Ishikawa (cell line): ENCODE data around the gene RRP15.

ENCODE experiments used
- CEBPB ChIP-seq: IDR thresholded peaks from 2 replicates; pipeline ENCODE4 v1.6.1; 2012
- EGR1 ChIP-seq: IDR thresholded peaks from 2 replicates; pipeline ENCODE4 v1.6.1; 2012
- EP300 ChIP-seq: IDR thresholded peaks from 2 replicates; pipeline ENCODE4 v1.6.1; 2012; ENCODE audit warnings: borderline replicate concordance
- FOXM1 ChIP-seq: IDR thresholded peaks from 2 replicates; pipeline ENCODE4 v1.6.1; 2012; ENCODE audit warnings: low read depth, borderline replicate concordance
- NFIC ChIP-seq: IDR thresholded peaks from 2 replicates; pipeline ENCODE4 v1.6.1; 2012
- RAD21 ChIP-seq: IDR thresholded peaks from 2 replicates; pipeline ENCODE4 v1.6.1; 2012; ENCODE audit warnings: low read depth
- TAF1 ChIP-seq: IDR thresholded peaks from 2 replicates; pipeline ENCODE4 v1.6.1; 2012; ENCODE audit warnings: low read depth, mild to moderate bottlenecking
- TEAD4 ChIP-seq: IDR thresholded peaks from 2 replicates; pipeline ENCODE4 v1.6.1; 2012
- USF1 ChIP-seq: IDR thresholded peaks from 2 replicates; pipeline ENCODE4 v1.6.1; 2012
- YY1 ChIP-seq: IDR thresholded peaks from 2 replicates; pipeline ENCODE4 v1.6.1; 2012; ENCODE audit warnings: low read depth
- ZBTB7A ChIP-seq: IDR thresholded peaks from 2 replicates; pipeline ENCODE4 v1.6.1; 2012; ENCODE audit warnings: low read depth
- TF ChIP-seq, protein P1 (sequence below): IDR thresholded peaks from 2 replicates; pipeline ENCODE4 v1.6.1; 2012; ENCODE audit warnings: low read depth, mild to moderate bottlenecking
- TF ChIP-seq, protein P2 (sequence below): IDR thresholded peaks from 2 replicates; pipeline ENCODE4 v1.6.1; 2012

GRCh38 chr1:218302155-218302554, 17.1 kb downstream of the RRP15 start:
- TF ChIP-seq, protein P1, sequence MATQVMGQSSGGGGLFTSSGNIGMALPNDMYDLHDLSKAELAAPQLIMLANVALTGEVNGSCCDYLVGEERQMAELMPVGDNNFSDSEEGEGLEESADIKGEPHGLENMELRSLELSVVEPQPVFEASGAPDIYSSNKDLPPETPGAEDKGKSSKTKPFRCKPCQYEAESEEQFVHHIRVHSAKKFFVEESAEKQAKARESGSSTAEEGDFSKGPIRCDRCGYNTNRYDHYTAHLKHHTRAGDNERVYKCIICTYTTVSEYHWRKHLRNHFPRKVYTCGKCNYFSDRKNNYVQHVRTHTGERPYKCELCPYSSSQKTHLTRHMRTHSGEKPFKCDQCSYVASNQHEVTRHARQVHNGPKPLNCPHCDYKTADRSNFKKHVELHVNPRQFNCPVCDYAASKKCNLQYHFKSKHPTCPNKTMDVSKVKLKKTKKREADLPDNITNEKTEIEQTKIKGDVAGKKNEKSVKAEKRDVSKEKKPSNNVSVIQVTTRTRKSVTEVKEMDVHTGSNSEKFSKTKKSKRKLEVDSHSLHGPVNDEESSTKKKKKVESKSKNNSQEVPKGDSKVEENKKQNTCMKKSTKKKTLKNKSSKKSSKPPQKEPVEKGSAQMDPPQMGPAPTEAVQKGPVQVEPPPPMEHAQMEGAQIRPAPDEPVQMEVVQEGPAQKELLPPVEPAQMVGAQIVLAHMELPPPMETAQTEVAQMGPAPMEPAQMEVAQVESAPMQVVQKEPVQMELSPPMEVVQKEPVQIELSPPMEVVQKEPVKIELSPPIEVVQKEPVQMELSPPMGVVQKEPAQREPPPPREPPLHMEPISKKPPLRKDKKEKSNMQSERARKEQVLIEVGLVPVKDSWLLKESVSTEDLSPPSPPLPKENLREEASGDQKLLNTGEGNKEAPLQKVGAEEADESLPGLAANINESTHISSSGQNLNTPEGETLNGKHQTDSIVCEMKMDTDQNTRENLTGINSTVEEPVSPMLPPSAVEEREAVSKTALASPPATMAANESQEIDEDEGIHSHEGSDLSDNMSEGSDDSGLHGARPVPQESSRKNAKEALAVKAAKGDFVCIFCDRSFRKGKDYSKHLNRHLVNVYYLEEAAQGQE, result no peak
- TF ChIP-seq YY1 (no peak), EP300 (no peak), NFIC (no peak), EGR1 (no peak), FOXM1 (no peak), ZBTB7A (no peak), TAF1 (no peak), CEBPB (peak; percentile 51; the same call in 1 of the 2 replicates), TEAD4 (no peak), USF1 (no peak), RAD21 (no peak)
- TF ChIP-seq, protein P2, sequence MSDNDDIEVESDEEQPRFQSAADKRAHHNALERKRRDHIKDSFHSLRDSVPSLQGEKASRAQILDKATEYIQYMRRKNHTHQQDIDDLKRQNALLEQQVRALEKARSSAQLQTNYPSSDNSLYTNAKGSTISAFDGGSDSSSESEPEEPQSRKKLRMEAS, result no peak
